ENCODE results near the gene TEX28.
"Not testable (repeated sequence)": the region's sequence is repeated elsewhere in the genome, so short reads cannot be mapped to it uniquely, and the experiment has no call there.

The TEX28 gene

GRCh38 chrX:154294791-154295574 lies at the start of gene TEX28:
Gene TEX28 (minus strand): TSS chrX:154295124. CDS start chrX:154292117, 3,007 bp downstream.
- DNase-seq, result no peak

- not testable (repeated sequence) for DNase-seq
Observed at GRCh38 chrX:154343620-154344019, 48.7 kb upstream of the TEX28 start.

- DNase-seq, result not testable (repeated sequence)
Observed at GRCh38 chrX:154343063-154343462, 48.1 kb upstream of the TEX28 start.

- DNase-seq, result not testable (repeated sequence)
Observed at GRCh38 chrX:154341399-154342298, 46.7 kb upstream of the TEX28 start.

- DNase-seq, result no peak
Observed at GRCh38 chrX:154334496-154334895, 39.6 kb upstream of the TEX28 start.

GRCh38 chrX:154333837-154334271 lies 38.9 kb upstream of the TEX28 start:
- DNase-seq, result no peak

GRCh38 chrX:154333116-154333515 lies 38.2 kb upstream of the TEX28 start:
- DNase-seq, result no peak

GRCh38 chrX:154332561-154332960 lies 37.6 kb upstream of the TEX28 start:
- no peak for DNase-seq

GRCh38 chrX:154329294-154329693 lies 34.4 kb upstream of the TEX28 start:
- DNase-seq, result no peak

- no peak for DNase-seq
Observed at GRCh38 chrX:154328646-154329045, 33.7 kb upstream of the TEX28 start.

GRCh38 chrX:154327038-154327820 lies 32.3 kb upstream of the TEX28 start:
- DNase-seq, result no peak

GRCh38 chrX:154325541-154325940 lies 30.6 kb upstream of the TEX28 start:
- DNase-seq, result no peak

GRCh38 chrX:154323537-154323936 lies 28.6 kb upstream of the TEX28 start:
- DNase-seq, result no peak

- DNase-seq, result no peak
Observed at GRCh38 chrX:154322890-154323289, 28.0 kb upstream of the TEX28 start.

- DNase-seq, result no peak
Observed at GRCh38 chrX:154321594-154321993, 26.7 kb upstream of the TEX28 start.

- no peak for DNase-seq
Observed at GRCh38 chrX:154321152-154321551, 26.2 kb upstream of the TEX28 start.

- DNase-seq, result no peak
Observed at GRCh38 chrX:154320406-154320805, 25.5 kb upstream of the TEX28 start.

- DNase-seq, result no peak
Observed at GRCh38 chrX:154317391-154317995, 22.6 kb upstream of the TEX28 start.

- no peak for DNase-seq
Observed at GRCh38 chrX:154315416-154315815, 20.5 kb upstream of the TEX28 start.

GRCh38 chrX:154313147-154313546 lies 18.2 kb upstream of the TEX28 start:
- no peak for DNase-seq

GRCh38 chrX:154312116-154312515 lies 17.2 kb upstream of the TEX28 start:
- no peak for DNase-seq
